T-helper 2 cell treated with Interferon-gamma antibody and Interleukin-4, amounts not matched to agents 5 μg/mL and 100 μg/mL, for 36 hours (primary cell): ENCODE results near the gene POU6F2.

ENCODE experiments used
- DNase-seq: peaks from one replicate; pipeline ENCODE4 v3.0.0; 2021; ENCODE audit warnings: low spot score
- H3K27ac Mint-ChIP-seq: one replicate; pipeline ENCODE4 v1.8.0; 2021; ENCODE audit warnings: mild to moderate bottlenecking, mixed read lengths
- H3K27me3 Mint-ChIP-seq: one replicate; pipeline ENCODE4 v1.8.0; 2021; ENCODE audit warnings: low read depth, mixed read lengths
- H3K36me3 Mint-ChIP-seq: one replicate; pipeline ENCODE4 v1.8.0; 2021; ENCODE audit warnings: low read depth, mixed read lengths
- H3K4me1 Mint-ChIP-seq: one replicate; pipeline ENCODE4 v1.8.0; 2021; ENCODE audit warnings: low read depth, mixed read lengths
- H3K4me3 Mint-ChIP-seq: one replicate; pipeline ENCODE4 v1.8.0; 2022; ENCODE audit warnings: mild to moderate bottlenecking, moderate library complexity, mixed read lengths
- H3K9me3 Mint-ChIP-seq: one replicate; pipeline ENCODE4 v1.8.0; 2021; ENCODE audit warnings: mixed read lengths

Gene POU6F2

DNA sequence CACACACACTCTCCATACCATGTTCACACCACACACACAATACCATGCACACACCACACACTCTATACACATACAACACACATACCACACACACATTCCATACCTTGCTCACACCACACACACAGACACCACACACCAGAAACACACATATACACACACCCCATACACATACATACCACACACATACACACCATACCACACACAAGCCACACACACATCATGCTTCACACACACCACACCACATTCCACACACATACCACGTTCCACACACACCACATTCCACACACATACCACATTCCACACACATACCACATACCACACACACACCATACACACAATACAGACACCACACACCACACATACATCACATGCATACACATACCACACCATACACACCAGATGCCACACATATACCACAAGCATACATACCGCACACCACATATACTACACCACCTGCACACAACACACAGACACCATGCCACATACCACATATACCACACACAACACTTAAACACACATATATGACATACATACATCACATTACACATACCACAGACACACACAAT, 282.7 kb downstream of the POU6F2 start:
- no peak for DNase-seq
- Mint-ChIP-seq H3K27ac (no peak overlapping the region), H3K4me1 (no peaks in the 10 kb centered on the region), H3K4me3 (no peak overlapping the region), H3K36me3 (no peaks in the 10 kb centered on the region), H3K27me3 (no peaks in the 10 kb centered on the region), H3K9me3 (no peaks in the 10 kb centered on the region)

DNA sequence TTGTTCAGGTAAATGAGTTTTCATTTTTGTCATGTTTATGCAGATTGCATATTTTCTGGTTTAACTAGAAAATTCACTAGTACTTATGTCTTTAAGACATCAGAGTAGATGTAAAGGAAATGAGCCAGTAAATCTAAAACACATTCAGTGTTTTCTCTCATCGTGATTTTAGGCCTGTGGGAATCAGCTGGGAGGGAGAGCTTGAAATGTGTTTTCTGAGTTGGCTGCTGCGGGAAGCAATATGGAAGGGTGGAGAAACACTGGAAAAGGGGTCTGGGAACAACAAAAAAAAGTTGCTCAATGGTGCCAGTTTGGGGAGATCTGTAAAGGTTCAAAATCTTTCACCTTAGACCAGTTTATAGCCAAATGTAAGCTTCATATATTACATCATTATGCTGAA, 284.1 kb downstream of the POU6F2 start:
- H3K27ac Mint-ChIP-seq = no peak overlapping the region
- H3K9me3 Mint-ChIP-seq = no peaks in the 10 kb centered on the region
- no peak for DNase-seq
- H3K4me3 Mint-ChIP-seq = no peak overlapping the region
- H3K36me3 Mint-ChIP-seq = no peaks in the 10 kb centered on the region
- H3K27me3 Mint-ChIP-seq = no peaks in the 10 kb centered on the region
- H3K4me1 Mint-ChIP-seq = no peaks in the 10 kb centered on the region

DNA sequence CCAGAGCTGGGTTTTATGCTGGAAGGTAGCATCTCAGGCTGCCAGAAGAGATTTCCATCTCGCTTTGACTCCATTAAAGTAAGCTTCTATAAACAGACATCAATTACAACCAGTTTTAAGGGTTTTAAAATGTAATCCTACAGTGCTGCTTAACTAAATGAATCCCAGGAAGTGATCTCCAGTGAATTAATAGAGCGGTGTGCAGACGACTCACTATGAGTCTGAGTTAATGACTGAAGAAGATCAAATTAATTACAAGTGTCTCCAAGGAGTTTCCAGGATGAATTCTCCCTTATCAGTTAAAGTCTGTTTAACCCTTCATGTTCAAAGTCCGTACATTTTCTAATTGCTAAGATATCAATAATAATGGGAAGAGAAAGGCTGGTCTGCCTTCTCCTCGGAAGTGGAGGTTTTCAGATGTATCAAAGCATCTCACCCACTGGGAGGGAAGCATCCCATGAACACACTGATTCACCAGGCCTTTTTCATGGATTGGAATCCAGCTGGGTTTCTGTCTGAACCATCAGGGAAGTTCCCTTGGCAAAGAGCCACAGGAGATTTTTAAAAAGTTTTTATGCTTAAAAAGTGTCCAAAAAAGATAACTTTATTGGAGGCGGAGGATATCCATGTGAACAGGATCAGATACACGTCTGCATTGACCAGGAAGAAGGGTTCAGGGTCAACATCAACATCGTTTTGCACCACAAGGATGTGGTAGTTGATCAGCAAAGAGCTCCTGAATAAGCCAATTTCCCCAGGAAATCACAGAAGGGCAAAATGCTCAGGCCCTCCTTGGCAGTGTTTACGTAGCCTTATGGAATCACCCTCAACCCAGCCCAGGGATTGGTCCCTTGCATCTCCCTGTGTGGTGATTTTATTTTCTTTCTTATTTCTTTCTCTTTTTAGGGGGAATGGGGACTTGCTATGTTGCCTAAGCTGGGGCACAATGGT, 288.2 kb downstream of the POU6F2 start:
- H3K9me3 Mint-ChIP-seq = no peaks in the 10 kb centered on the region
- no peaks in the 10 kb centered on the region for H3K36me3 Mint-ChIP-seq
- no peak overlapping the region for H3K4me3 Mint-ChIP-seq
- no peak overlapping the region for H3K27ac Mint-ChIP-seq
- H3K27me3 Mint-ChIP-seq = no peaks in the 10 kb centered on the region
- no peaks in the 10 kb centered on the region for H3K4me1 Mint-ChIP-seq
- DNase-seq = no peak

DNA sequence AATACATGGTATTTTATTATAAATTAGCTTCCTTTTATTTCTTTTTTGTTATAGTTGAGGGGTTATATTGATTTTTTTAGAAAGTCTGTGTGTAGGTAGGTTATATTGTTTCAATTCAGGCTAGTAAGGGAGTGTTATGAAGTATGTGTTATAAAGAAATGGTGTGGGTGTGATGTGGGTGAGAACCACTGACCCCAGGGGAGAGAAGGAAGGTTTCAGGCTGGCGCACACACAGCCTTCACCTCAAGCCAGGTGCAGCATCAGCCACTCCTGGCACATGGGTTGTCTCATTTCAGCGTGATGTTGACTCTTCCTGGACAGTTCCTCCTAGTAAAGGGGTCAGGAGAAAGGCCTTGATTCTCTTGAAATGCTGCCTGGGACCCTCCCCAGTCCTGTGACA, 291.3 kb downstream of the POU6F2 start:
- no peak overlapping the region for H3K4me3 Mint-ChIP-seq
- H3K27ac Mint-ChIP-seq = peak overlapping the region; percentile 24
- H3K36me3 Mint-ChIP-seq = no peaks in the 10 kb centered on the region
- no peaks in the 10 kb centered on the region for H3K9me3 Mint-ChIP-seq
- H3K4me1 Mint-ChIP-seq = no peaks in the 10 kb centered on the region
- H3K27me3 Mint-ChIP-seq = no peaks in the 10 kb centered on the region
- DNase-seq = no peak

DNA sequence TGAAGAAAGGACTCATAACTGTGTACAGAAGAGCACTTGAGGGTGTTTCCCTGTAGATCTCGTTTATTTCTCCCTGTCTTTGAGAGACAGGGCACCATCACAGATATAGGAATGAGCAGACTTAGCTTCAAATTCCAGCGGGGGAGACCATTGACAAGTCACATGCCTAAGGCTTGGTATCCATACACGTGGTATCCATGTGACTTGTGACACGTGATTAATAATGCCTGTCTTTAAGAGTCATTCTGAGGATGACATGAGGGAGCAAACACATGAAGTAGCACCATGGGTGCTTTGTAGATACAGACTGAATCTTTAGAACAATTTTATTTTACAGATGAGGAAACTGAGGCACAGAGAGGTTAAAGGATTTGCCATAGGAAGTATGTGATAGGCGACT, 292.3 kb downstream of the POU6F2 start:
- Mint-ChIP-seq H3K36me3 (no peaks in the 10 kb centered on the region), H3K4me3 (no peak overlapping the region), H3K27ac (no peak overlapping the region), H3K9me3 (no peaks in the 10 kb centered on the region), H3K4me1 (no peaks in the 10 kb centered on the region), H3K27me3 (no peaks in the 10 kb centered on the region)
- no peak for DNase-seq

DNA sequence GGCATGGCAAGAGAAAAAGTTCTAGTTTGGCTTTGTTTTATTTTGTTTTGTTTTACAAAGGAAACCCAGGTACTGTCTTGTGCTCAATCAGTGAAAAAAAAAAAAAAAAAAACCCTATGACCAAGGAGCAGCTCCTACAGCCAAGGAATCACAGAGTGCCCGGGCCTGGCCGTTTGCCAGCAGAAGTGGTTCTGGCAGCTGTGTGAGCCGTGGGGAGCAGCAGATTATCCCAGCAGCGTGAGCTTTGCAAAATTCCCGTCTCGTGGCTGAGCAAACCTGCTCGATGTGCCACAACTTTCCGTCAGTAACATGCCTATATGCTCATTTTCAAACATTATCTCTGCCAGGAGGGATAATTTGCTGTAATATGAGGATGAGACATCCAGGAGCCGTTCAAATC, 293.7 kb downstream of the POU6F2 start:
- Mint-ChIP-seq H3K27ac (no peak overlapping the region), H3K4me1 (no peaks in the 10 kb centered on the region), H3K4me3 (no peak overlapping the region), H3K36me3 (no peaks in the 10 kb centered on the region), H3K27me3 (no peaks in the 10 kb centered on the region), H3K9me3 (no peaks in the 10 kb centered on the region)
- DNase-seq = no peak

DNA sequence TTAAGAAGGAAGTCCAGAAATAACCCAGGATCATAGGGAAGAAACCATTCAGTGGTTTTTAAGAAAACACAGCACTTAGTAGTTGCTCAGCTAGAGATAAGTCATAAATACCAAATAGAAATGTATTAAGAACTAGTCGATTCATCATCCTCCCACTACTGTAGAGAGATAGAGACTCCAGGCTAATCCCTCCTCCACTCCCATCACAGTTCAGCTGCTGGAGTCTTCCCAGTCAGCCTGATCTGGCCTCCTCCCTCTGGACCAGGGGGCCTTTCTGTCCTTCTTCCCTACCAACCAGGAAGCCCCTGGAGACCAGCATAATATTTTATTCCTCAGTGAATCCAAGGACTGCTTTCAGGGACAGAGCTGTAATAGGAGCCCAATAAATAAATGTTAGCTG, 294.4 kb downstream of the POU6F2 start:
- Mint-ChIP-seq H3K27me3 (no peaks in the 10 kb centered on the region), H3K4me3 (no peak overlapping the region), H3K27ac (no peak overlapping the region), H3K36me3 (no peaks in the 10 kb centered on the region), H3K4me1 (no peaks in the 10 kb centered on the region), H3K9me3 (no peaks in the 10 kb centered on the region)
- no peak for DNase-seq

DNA sequence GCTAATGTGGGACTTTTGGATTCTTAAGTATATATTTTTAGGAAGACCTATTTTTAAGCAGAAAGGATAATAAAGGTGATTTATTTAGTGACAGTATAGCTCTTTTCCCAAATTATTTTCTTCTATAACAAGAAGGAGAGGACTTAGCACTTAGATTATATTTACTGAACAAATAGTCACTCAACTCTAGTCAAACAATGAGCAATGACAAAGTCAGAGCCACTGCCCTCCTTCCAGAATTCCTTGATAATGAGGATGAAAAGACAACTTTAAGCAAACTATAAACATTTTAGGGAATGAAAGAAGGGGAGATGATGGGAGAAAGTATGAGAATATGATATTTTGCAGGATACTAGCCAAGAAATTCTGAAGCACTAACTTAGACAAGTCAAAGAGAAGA, 295.0 kb downstream of the POU6F2 start:
- Mint-ChIP-seq H3K27ac (no peak overlapping the region), H3K4me3 (no peak overlapping the region), H3K9me3 (no peaks in the 10 kb centered on the region), H3K4me1 (no peaks in the 10 kb centered on the region), H3K27me3 (no peaks in the 10 kb centered on the region), H3K36me3 (no peaks in the 10 kb centered on the region)
- no peak for DNase-seq

DNA sequence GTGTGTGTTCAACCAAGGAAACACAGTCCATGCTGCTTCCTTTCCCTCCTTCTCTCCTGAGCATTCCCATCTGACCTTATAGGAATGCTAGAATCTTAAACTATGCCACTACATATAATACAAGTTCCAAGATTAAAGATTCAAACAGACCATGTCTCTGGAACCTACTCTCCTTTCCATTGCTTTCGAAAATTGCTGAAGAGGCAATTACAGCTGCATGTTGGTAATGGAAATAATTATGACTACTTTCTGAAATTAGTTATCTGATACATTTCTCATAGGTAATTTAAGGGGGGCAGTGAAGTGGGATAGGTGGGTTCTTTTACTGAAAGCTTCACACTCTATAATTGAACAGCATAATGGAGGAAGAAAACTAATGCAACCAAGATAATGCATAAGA, 302.6 kb downstream of the POU6F2 start:
- no peak for DNase-seq
- no peaks in the 10 kb centered on the region for H3K4me1 Mint-ChIP-seq
- no peaks in the 10 kb centered on the region for H3K36me3 Mint-ChIP-seq
- no peak overlapping the region for H3K27ac Mint-ChIP-seq
- H3K9me3 Mint-ChIP-seq = no peaks in the 10 kb centered on the region
- H3K4me3 Mint-ChIP-seq = no peak overlapping the region
- no peaks in the 10 kb centered on the region for H3K27me3 Mint-ChIP-seq

DNA sequence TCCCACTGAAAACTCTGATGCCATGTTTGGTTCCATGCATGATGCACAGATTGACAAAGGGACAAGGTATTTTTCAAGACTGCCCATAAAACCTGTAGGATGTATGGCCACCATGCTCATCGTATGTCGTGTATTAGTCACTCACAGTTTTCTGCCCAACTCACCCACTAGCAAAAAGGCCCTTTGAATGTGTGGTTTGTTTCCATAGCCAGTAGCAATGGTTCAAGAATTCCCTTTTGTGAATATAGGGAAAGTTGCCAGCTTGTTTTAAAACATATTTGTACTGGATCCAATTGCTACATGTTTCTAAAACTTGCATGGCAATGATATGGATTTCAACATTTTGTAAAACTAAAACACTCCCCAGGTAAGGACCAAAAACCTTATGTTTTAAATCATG, 307.5 kb downstream of the POU6F2 start:
- Mint-ChIP-seq H3K36me3 (no peaks in the 10 kb centered on the region), H3K27ac (no peak overlapping the region), H3K4me3 (no peak overlapping the region), H3K4me1 (no peaks in the 10 kb centered on the region), H3K27me3 (no peaks in the 10 kb centered on the region), H3K9me3 (no peaks in the 10 kb centered on the region)
- DNase-seq = no peak

DNA sequence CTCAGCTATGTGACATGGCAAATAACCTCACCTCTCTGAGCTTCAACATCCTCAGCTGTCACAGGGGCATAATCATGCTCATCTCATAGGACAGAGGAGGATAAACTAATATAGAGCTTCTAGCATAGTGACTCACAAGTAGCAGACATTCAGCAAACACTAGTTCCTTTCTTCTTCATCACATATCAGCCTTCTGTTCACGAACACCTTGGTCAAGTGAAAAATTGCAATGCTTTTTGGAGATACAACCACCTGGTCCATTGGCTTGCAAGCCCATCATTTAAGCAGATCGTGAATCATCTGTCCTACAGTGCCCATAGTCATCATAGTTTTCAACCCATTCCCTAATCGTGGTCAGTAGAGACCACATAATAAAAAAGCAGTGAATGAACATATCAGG, 310.6 kb downstream of the POU6F2 start:
- Mint-ChIP-seq H3K27ac (no peak overlapping the region), H3K4me3 (no peak overlapping the region), H3K36me3 (no peaks in the 10 kb centered on the region), H3K9me3 (no peaks in the 10 kb centered on the region), H3K4me1 (no peaks in the 10 kb centered on the region), H3K27me3 (no peaks in the 10 kb centered on the region)
- DNase-seq = no peak

DNA sequence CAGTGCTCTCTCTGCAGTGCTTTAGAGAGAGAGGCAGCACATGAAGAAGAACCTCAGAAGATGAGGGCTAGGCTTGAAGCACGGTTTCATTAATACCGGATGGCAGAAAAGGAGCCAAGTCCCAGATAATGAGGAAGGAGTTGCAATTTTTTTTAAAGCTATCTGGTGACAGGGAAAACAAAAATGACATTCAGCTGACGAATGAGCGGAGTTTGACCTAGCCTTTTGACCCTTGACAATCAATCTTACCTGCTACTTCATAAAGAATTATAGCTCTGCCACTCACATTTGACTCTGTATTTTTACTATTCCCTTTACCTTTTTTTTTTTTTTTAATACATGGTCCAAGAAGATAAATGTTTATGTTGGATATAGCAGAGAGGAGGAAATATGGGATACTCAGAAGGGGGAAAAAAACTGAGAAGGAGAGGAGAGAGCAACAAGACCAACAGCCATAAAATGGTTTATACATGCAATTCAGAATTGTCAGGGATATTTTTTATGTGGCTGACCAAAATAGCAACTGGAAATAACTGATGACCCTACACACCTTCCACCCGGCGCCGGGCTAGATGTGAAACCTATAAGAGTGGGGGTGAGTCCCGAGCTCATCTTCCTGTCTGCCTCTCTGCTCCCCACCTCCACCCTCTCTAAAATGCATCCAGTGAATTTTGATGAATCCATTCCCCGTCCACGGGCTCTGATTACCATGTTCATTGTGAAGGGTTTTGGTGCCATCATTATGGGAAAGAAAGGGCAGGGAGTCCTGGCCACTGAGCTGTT, 314.1 kb downstream of the POU6F2 start:
- H3K4me1 Mint-ChIP-seq = no peaks in the 10 kb centered on the region
- H3K27ac Mint-ChIP-seq = no peak overlapping the region
- H3K4me3 Mint-ChIP-seq = no peak overlapping the region
- no peaks in the 10 kb centered on the region for H3K36me3 Mint-ChIP-seq
- H3K9me3 Mint-ChIP-seq = no peaks in the 10 kb centered on the region
- H3K27me3 Mint-ChIP-seq = no peaks in the 10 kb centered on the region
- DNase-seq = no peak

DNA sequence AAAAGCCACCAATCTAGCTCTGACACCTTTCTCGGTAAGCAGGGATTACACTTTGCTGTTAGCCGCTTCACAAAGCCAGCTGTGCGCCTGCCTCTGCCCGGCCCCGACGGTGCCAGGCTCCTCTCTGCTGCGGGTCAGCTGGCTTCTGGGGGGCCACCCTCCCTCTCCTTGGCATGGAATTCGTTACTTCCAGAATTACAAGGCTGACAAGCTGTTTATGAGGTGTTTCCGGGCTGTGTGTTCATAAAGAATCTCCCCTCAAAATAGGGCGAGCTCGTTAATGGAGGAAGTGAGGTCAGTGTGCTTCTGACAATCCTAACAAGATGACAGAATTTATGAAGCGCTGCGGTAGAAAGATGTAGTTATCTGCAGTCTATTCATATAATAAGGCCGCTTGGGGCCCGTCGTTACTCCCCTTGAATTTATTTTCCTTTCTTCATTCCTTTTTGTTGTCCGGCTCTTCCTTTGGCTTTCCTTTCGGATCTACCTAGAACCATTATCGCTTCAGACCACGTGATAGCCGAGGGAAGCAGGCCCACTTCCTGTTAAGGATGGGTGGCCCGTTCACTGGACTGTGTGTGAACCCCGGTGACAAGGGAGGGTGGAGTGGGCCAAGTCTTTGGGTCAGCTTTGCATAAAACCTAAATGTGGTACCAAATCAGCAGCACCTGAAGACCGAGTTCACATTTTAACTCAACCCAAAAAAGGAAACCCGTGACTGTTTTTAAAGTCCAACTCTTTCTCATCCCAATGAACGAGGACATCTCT, 315.5 kb downstream of the POU6F2 start:
- Mint-ChIP-seq H3K4me3 (no peak overlapping the region), H3K36me3 (no peaks in the 10 kb centered on the region), H3K4me1 (no peaks in the 10 kb centered on the region), H3K27ac (no peak overlapping the region), H3K9me3 (no peaks in the 10 kb centered on the region), H3K27me3 (no peaks in the 10 kb centered on the region)
- DNase-seq = no peak

DNA sequence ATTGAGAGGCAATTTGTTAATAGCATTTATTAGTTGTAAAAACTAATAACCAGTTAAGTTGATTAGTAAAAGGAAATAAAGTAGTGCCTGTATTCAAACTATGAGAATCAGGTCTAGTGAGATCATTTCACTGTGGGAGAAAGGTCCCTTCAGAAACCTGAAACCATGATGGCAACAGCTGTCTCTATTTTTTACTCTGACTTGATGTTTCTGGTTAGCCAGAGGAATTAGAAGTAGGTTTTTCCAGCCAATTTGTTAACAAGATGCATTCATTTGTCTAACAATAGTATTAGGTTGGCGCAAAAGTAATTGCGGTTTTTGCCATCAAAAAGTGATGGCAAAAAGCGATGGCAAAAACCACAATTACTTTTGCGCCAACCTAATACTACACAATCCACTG, 316.3 kb downstream of the POU6F2 start:
- no peaks in the 10 kb centered on the region for H3K36me3 Mint-ChIP-seq
- H3K27me3 Mint-ChIP-seq = no peaks in the 10 kb centered on the region
- H3K27ac Mint-ChIP-seq = no peak overlapping the region
- no peaks in the 10 kb centered on the region for H3K9me3 Mint-ChIP-seq
- DNase-seq = no peak
- H3K4me1 Mint-ChIP-seq = no peaks in the 10 kb centered on the region
- H3K4me3 Mint-ChIP-seq = no peak overlapping the region
